ENCODE measurements around the gene ZAR1L.

- TF ChIP-seq CTCF (IDR thresholded peaks at IDR 0.05; ENCODE audit: low read depth, low read length) (no peak), POLR2A (IDR thresholded peaks at IDR 0.05; ENCODE audit: extremely low read depth, insufficient read length) (no peak)
These were observed 43.0 kb downstream of the ZAR1L start for GRCh38 chr13:32272021-32272683.
